ENCODE measurements around the gene U2AF1L4.

GRCh38 chr19:35720163-35720524, 25.1 kb downstream of the U2AF1L4 start:
- no peak for TF ChIP-seq POLR2A (IDR thresholded peaks at IDR 0.05; ENCODE audit: low read depth, low read length)
- no peak for TF ChIP-seq POLR2AphosphoS5 (IDR thresholded peaks at IDR 0.05; ENCODE audit: low read depth, low read length)

Measured in GM12892 (cell line).